ENCODE data around the gene UBL5.
"Not testable (repeated sequence)": the region's sequence is repeated elsewhere in the genome, so short reads cannot be mapped to it uniquely, and the experiment has no call there.

The UBL5 gene

DNA sequence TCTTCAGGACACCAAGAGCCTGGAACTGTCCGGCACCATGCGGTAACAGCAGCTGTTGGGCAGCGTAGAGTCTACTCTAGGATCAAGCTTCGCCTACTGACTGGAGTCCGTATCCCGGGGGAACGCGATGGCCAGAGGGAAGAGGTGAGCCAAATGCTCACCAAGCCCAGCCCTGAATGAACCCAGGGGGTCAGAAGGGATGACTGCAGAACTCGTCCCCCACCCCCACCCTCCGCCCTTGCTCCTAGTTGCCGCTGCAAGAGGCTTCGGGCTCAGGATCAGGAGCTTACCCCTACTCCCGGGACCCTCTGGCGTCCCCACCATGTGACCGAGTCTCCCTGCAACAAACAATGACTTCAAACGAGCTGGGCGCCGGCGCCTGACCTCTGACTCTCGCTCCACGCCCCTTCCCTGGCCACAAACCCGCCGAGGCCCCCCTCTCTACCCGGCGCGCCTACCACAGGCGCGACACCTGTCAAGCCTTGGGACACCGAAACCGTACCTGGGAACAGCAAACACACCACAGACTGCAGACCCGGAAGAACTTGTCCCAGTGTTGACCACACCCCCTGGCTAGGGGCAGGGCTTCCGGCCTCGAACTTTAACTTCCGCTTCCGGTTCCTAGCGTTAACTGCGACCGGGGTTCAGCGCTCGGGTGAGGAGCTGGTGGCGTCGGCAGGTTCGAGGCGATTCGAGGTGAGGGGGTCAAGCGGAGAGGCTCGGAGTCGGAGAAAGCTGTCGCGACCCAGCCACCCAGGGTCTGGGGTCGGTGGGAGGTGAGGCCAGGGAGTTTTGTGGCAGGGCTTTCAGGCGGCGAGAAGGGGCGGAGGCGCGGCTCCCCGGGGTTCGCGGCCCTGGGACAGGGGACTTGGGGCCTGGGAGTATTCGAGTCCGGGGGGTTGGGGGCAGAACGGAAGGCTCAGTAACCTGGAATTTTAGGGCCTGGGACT lies at the start of gene UBL5:
UBL5 (plus strand) TSS at position 630 of the 950 bp plus-strand sequence. CDS start 420 bp downstream, outside the sequence.
- DNase-seq (ENCODE audit: low read depth, low spot score) = peak; percentile 53

GRCh38 chr19:9782338-9782737 lies 45.4 kb upstream of the UBL5 start:
- no peak for DNase-seq (ENCODE audit: low read depth, low spot score)

- not testable (repeated sequence) for DNase-seq (ENCODE audit: low read depth, low spot score)
These were observed 43.6 kb upstream of the UBL5 start for GRCh38 chr19:9784163-9784496.

DNA sequence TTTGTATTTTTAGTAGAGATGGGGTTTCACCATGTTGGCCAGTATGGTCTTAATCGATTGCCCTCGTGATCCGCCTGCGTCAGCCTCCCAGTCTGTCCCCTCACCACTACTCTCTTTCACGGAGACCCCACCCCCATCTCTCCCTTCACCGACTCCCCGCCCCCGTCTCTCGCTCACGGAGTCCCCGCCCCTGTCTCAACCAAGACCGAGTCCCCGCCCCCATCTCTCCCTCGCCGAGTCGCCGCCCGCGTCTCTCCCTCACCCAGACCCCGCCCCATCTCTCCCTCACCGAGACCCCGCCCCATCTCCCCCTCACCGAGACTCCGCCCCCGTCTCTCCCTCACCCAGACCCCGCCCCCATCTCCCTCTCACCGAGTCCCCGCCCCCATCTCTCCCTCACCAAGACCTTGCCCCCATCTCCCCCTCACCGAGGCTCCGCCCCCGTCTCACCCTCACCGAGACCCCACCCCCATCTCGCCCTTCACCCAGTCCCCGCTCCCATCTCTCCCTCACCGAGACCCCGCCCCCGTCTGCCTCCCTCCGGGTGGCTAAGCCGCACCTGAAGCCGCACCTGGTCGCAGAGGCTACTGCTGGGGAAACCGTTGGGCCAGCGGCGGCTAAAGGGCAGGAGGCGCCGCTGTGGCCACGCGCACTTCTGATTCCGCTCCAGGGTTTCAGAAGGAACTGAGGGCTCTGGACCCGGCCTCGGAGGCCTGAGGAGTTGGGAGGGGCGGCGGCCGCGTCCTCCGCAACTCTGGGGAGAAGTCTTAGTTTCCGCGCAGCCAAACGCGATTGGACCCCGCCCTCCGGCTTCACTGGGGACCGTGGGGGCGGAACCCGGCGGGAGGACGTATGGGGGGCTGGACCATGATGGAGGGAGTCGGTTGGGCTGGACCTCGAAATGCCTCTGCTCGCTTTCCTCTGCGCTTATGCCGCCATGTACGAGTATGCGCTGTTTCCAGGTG lies 42.1 kb upstream of the UBL5 start:
- DNase-seq (ENCODE audit: low read depth, low spot score) = peak; percentile 88

GRCh38 chr19:9786342-9786741 lies 41.4 kb upstream of the UBL5 start:
- no peak for DNase-seq (ENCODE audit: low read depth, low spot score)

GRCh38 chr19:9786819-9787218 lies 40.9 kb upstream of the UBL5 start:
- DNase-seq (ENCODE audit: low read depth, low spot score) = no peak

GRCh38 chr19:9788604-9789003 lies 39.1 kb upstream of the UBL5 start:
- not testable (repeated sequence) for DNase-seq (ENCODE audit: low read depth, low spot score)

DNA sequence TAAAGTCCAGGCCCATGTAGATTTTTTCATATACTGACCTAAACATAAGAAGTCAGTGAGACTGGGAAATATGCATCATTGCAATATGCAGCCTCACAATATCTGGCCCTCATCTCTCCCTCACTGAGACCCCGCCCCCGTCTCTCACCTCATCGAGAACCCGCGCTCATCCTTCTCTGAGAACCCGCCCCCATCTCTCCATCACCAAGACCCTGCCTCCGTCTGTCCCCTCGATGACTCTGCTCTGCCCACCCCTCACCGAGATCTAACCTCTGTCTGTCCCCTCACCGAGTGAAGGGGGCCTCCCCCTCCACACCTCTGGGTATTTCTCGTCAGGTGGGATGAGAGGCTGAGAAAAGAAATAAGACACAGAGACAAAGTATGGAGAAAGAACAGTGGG lies 38.7 kb upstream of the UBL5 start:
- no peak for DNase-seq (ENCODE audit: low read depth, low spot score)

GRCh38 chr19:9789579-9789978 lies 38.1 kb upstream of the UBL5 start:
- not testable (repeated sequence) for DNase-seq (ENCODE audit: low read depth, low spot score)

- not testable (repeated sequence) for DNase-seq (ENCODE audit: low read depth, low spot score)
These were observed 36.7 kb upstream of the UBL5 start for GRCh38 chr19:9791073-9791367.

- DNase-seq (ENCODE audit: low read depth, low spot score) = peak; percentile 88
These were observed 36.0 kb upstream of the UBL5 start for GRCh38 chr19:9791552-9792205.

- DNase-seq (ENCODE audit: low read depth, low spot score) = peak; percentile 86
These were observed 35.3 kb upstream of the UBL5 start for GRCh38 chr19:9792206-9793070.

GRCh38 chr19:9793071-9793591 lies 34.6 kb upstream of the UBL5 start:
- DNase-seq (ENCODE audit: low read depth, low spot score) = no peak

DNA sequence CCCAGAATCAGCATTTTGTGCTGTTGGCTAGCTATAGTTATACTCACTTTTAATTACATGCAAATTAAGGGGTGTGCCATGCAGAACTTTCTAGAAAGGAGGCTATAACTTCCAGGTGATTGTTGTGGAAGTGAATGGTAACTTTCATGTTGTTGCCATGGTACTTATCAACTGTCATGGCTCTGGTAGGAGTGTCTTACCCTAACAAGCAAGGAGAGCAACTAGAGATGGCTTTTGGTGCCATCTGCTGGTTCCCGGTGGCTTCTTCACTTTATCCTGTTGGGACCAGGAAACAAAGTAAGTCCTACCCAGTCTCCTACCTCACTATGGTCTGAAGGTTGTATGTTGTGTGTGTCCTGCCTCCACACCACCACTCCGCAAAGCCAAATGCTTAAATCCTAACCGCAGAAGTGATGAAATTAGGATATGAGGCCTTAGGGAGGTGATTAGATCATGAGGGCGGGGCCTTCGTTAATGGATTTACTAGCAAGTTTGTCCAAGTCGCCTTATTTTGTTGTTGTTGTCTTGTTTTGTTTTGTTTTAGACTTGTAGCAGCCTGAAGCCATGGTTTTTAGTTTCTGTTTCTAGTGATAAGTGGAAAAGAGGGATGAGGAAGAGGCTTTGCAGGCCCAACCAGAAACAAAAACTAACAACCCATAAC lies 31.5 kb upstream of the UBL5 start:
- DNase-seq (ENCODE audit: low read depth, low spot score) = peak; percentile 89

GRCh38 chr19:9797871-9798270 lies 29.8 kb upstream of the UBL5 start:
- DNase-seq (ENCODE audit: low read depth, low spot score) = no peak

- DNase-seq (ENCODE audit: low read depth, low spot score) = no peak
These were observed 28.6 kb upstream of the UBL5 start for GRCh38 chr19:9799162-9799561.

DNA sequence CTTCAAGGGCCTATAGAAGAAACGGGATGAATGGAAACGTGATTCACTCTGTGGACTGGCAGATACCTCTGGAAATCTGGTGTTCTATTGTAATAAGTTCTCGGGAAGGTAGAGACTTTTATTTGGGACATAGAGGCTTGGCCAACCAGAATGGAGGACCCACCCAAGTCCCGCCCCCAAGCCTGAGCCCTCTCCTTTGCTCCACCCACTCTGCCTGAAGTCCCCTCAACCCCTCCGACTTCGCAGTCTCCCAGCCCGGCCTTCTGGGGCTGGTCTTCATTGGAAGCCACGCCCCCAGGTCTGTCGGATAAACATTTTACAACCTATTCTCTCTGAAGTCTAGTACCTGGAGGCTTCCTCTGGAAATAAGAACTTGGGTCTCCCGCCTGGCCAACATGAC lies 25.7 kb upstream of the UBL5 start:
- DNase-seq (ENCODE audit: low read depth, low spot score) = no peak

GRCh38 chr19:9806803-9807202 lies 20.9 kb upstream of the UBL5 start:
- no peak for DNase-seq (ENCODE audit: low read depth, low spot score)

DNA sequence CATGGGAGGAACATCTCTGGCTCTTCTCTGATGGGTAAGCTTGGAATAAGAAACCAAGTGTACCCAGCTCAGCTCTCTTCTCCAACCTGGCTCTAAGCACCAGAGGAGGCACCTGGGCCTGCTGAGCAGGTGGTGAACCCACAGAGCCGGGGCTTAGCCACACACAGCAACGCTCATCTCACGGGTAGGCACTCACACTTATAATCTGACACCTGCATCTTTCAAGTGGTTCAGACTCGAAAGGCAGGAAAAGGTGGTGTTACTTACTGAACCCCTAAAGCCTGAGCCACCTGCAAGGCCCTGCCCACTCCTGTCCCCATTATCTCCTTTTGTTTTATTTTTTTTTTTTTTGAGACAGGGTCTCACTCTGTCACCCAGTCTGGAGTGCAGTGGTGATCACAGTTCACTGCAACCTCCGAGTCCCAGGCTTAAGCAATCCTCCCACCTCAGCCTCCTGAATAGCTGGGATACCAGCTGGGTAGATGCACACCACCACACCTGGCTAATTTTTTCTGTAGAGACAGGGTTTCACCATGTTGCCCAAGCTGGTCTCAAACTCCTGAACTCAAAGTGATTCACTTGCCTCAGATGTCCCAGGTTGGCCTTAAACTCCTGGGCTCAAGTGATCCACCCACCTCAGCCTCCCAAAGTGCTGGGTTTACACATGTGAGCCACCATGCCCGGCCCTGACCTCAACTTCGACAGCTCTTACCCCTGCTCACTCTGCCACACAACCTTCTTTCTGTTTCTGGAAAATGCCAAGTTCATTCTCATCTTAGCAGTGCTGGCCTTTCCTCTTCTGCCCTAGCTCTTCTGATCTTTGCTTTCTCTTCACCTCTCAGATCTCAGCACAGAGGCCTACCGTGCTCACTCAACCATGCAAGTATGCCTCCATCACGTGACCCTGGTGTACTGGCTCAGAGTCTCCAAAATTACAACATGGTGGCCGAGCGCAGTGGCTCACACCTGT lies 18.6 kb upstream of the UBL5 start:
- no peak for DNase-seq (ENCODE audit: low read depth, low spot score)
